Measurements from ENCODE around the gene UBE2D4. TPM values are rescaled to one million over a fixed set of nuclear protein-coding genes. Genes with fewer than 3 reads are reported as not detected.

The UBE2D4 gene
- total and polyA plus RNA-seq, 10 donors: 8.2 to 19.5 (median 12.7) TPM

DNA sequence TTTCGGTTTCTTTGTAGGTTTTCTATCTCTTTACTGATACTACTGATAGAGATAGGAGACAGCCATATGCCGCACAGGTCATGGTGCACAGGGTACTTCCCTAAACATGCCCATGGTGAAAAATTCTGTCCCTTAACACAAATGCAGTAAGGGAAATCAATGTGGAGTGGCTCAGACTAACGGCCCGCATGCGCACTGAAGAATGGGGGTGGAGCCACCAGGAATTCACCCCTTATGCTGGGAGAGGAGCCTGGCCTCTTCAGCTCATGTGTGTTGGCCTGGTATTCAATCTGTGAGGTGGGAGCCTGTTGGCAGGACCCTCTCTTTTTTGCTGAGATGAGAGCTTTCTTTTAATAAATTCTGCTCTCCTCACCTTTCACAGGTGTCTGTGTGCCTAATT, 11.4 kb upstream of the UBE2D4 start:
- no peaks in the 10 kb centered on the region for H3K4me1 ChIP-seq
- no peak for DNase-seq
- intact Hi-C loops (cut with DNase I; ENCODE audit: low total_unique reads): no loop called here
- WGBS, 5 donors: 84 to 96% (median 94%) methylated on average over 5 of the region's 5 CpGs
- no peak overlapping the region for H3K27ac ChIP-seq
- peaks cover 0 to 13% (median 0%) of the 10 kb centered on the region in 6 donors for H3K36me3 ChIP-seq
- H3K9me3 ChIP-seq: peaks cover 0 to 5% (median 0%) of the 10 kb centered on the region in 8 donors
- H3K27me3 ChIP-seq (replicated peaks in 1 of 7): no peaks in the 10 kb centered on the region
- TF ChIP-seq, protein P1, sequence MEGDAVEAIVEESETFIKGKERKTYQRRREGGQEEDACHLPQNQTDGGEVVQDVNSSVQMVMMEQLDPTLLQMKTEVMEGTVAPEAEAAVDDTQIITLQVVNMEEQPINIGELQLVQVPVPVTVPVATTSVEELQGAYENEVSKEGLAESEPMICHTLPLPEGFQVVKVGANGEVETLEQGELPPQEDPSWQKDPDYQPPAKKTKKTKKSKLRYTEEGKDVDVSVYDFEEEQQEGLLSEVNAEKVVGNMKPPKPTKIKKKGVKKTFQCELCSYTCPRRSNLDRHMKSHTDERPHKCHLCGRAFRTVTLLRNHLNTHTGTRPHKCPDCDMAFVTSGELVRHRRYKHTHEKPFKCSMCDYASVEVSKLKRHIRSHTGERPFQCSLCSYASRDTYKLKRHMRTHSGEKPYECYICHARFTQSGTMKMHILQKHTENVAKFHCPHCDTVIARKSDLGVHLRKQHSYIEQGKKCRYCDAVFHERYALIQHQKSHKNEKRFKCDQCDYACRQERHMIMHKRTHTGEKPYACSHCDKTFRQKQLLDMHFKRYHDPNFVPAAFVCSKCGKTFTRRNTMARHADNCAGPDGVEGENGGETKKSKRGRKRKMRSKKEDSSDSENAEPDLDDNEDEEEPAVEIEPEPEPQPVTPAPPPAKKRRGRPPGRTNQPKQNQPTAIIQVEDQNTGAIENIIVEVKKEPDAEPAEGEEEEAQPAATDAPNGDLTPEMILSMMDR (IDR thresholded peaks at IDR 0.05 in 8 of 11, conservative IDR thresholded peaks at IDR 0.05 in 3 of 11): no peak
- no peak for TF ChIP-seq POLR2A (IDR thresholded peaks at IDR 0.05)
- no peak for TF ChIP-seq POLR2AphosphoS5 (IDR thresholded peaks at IDR 0.05)
- H3K4me3 ChIP-seq: no peak overlapping the region

DNA sequence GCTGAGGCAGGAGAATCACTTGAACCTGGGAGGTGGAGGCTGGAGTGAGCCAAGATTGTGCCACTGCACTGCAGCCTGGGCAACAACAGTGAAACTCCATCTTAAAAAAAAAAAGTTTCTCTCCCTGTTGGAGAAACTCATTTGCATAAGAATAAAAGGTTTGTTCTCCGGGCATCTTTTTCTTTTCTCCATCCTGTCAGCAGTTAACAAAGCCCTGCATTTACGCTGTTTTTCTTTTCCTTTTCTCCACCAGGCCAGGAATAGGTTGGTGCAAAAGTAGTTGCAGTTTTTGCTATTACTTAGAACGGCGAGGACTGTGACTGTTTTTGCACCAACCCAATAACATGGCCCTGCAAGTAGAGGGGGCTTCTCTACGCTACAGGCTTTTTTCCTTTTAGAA, 10.3 kb upstream of the UBE2D4 start:
- Histone ChIP-seq H3K4me3 (no peak overlapping the region), H3K36me3 (peaks cover 0 to 13% (median 0%) of the 10 kb centered on the region in 6 donors), H3K4me1 (no peaks in the 10 kb centered on the region), H3K27ac (no peak overlapping the region), H3K9me3 (peaks cover 0 to 5% (median 0%) of the 10 kb centered on the region in 8 donors), H3K27me3 (replicated peaks in 1 of 7) (no peaks in the 10 kb centered on the region)
- WGBS, 5 donors: 92 to 95% (median 93%) methylated on average over 5 of the region's 5 CpGs
- intact Hi-C loops (cut with DNase I; ENCODE audit: low total_unique reads): no loop called here
- no peak for DNase-seq
- TF ChIP-seq POLR2A (IDR thresholded peaks at IDR 0.05): no peak
- no peak for TF ChIP-seq POLR2AphosphoS5 (IDR thresholded peaks at IDR 0.05)
- TF ChIP-seq, protein P1 (IDR thresholded peaks at IDR 0.05 in 8 of 11, conservative IDR thresholded peaks at IDR 0.05 in 3 of 11): no peak

DNA sequence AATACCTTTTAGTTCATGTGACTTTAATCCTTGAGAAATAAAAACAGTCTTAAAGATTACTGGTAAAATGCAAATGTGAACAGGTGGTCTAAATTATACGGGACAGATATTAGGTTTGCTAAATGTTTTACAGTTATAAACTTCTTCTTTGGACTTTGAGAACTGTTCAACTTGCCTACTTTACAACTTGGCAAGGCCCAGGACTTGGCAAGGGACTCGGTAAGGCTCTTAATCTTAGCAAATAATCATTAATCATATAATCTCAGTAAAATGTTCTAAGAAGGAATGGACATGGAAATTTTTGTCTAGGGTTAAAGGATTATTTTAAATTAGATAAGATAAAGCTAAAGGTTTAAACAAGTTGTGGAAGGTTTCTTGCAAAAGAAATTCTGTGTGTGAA, 4.8 kb upstream of the UBE2D4 start:
- intact Hi-C loops (cut with DNase I; ENCODE audit: low total_unique reads): no loop called here
- Histone ChIP-seq H3K9me3 (no peaks in the 10 kb centered on the region), H3K4me1 (peaks cover 6 to 17% (median 13%) of the 10 kb centered on the region in 6 donors), H3K36me3 (peaks cover 0 to 13% (median 0%) of the 10 kb centered on the region in 6 donors), H3K4me3 (no peak overlapping the region), H3K27me3 (replicated peaks in 1 of 7) (no peaks in the 10 kb centered on the region), H3K27ac (no peak overlapping the region)
- 77 to 85% (median 82%) methylated on average over 2 of the region's 2 CpGs for WGBS, 5 donors
- no peak for DNase-seq
- TF ChIP-seq, protein P1 (IDR thresholded peaks at IDR 0.05 in 8 of 11, conservative IDR thresholded peaks at IDR 0.05 in 3 of 11): no peak
- TF ChIP-seq POLR2AphosphoS5 (IDR thresholded peaks at IDR 0.05) (no peak), POLR2A (IDR thresholded peaks at IDR 0.05) (no peak)

DNA sequence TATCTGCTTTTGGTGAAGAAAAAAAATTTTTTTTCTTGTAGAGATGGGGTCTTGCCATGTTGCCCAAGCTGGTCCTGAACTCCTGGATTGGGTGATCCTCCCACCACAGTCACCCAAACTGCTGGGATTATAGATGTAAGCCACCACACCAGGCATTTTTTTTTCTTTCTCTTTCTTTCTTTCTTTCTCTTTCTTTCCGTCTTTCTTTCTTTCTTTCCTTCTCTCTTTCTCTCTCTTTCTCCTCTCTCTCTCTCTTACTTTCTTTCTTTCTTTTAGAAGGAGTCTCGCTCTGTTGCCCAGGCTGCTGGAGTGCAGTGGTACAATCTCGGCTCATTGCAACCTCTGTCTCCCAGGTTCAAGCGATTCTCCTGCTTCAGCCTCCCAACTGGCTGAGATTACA, 3.5 kb upstream of the UBE2D4 start:
- Histone ChIP-seq H3K9me3 (no peaks in the 10 kb centered on the region), H3K4me1 (peaks cover 10 to 29% (median 24%) of the 10 kb centered on the region in 6 donors), H3K36me3 (peaks cover 0 to 13% (median 0%) of the 10 kb centered on the region in 6 donors), H3K27ac (no peak overlapping the region), H3K4me3 (no peak overlapping the region), H3K27me3 (replicated peaks in 1 of 7) (no peaks in the 10 kb centered on the region)
- no peak for DNase-seq
- intact Hi-C loops (cut with DNase I; ENCODE audit: low total_unique reads): no loop called here
- WGBS, 5 donors: 88 to 97% (median 97%) methylated on average over 4 of the region's 4 CpGs
- TF ChIP-seq, protein P1 (IDR thresholded peaks at IDR 0.05 in 8 of 11, conservative IDR thresholded peaks at IDR 0.05 in 3 of 11): no peak
- TF ChIP-seq POLR2AphosphoS5 (IDR thresholded peaks at IDR 0.05) (no peak), POLR2A (IDR thresholded peaks at IDR 0.05) (no peak)
